ENCODE results near the gene TMEM51. TPM values are rescaled to one million over a fixed set of nuclear protein-coding genes. Genes with fewer than 3 reads are reported as not detected.
A peak's percentile ranks its signal among the peaks of the same experiment; 100 is the strongest.

Gene TMEM51
- total and polyA plus RNA-seq, 10 of the 15 experiments (the other 5 are each of a cell fraction or from before 2014, with no cell fraction given): 0.55 to 4.8 (median 3.1) TPM

DNA sequence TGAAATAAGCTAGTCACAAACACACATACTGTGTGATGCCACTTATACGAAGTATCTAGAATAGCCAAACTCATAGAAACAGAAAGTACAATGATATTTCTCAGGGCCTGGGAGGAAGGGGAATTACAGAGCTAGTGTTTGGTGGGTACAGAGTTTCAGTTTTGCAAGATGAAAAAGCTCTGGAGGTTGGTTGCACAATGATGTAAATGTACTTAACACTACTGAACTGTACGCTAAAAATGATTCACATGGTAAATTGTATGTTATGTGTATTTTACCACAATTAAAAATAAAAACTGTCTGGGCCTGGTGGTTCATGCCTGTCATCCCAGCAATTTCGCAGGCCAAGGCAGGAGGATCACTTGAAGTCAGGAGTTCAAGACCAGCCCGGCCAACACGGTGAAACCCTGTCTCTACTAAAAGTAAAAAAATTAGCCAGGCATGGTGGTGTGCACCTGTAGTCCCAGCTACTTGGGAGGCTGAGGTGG, 78.2 kb downstream of the TMEM51 start (continued):
- TF ChIP-seq, protein P1, sequence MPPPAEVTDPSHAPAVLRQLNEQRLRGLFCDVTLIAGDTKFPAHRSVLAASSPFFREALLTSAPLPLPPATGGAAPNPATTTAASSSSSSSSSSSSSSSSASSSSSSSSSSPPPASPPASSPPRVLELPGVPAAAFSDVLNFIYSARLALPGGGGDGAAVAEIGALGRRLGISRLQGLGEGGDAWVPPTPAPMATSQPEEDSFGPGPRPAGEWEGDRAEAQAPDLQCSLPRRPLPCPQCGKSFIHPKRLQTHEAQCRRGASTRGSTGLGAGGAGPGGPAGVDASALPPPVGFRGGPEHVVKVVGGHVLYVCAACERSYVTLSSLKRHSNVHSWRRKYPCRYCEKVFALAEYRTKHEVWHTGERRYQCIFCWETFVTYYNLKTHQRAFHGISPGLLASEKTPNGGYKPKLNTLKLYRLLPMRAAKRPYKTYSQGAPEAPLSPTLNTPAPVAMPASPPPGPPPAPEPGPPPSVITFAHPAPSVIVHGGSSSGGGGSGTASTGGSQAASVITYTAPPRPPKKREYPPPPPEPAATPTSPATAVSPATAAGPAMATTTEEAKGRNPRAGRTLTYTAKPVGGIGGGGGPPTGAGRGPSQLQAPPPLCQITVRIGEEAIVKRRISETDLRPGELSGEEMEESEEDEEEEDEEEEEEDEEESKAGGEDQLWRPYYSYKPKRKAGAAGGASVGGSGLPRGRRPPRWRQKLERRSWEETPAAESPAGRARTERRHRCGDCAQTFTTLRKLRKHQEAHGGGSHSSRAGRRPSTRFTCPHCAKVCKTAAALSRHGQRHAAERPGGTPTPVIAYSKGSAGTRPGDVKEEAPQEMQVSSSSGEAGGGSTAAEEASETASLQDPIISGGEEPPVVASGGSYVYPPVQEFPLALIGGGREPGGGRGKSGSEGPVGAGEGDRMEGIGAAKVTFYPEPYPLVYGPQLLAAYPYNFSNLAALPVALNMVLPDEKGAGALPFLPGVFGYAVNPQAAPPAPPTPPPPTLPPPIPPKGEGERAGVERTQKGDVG (CRISPR knock-in tag; IDR thresholded peaks at IDR 0.05): no peak
- TF ChIP-seq CREM (IDR thresholded peaks at IDR 0.05; ENCODE audit: low read depth) (peak; percentile 32; the same call in 1 of the 2 replicates), HDGF (IDR thresholded peaks at IDR 0.05) (no peak), SREBF1 (IDR thresholded peaks at IDR 0.05; ENCODE audit: low read length) (no peak), NFXL1 (IDR thresholded peaks at IDR 0.05; ENCODE audit: borderline replicate concordance) (no peak), EZH2 (IDR thresholded peaks at IDR 0.05; ENCODE audit: borderline replicate concordance, control insufficient read depth, low read depth, low read length) (no peak), SMARCA5 (IDR thresholded peaks at IDR 0.05) (peak; percentile 94), CHD2 (IDR thresholded peaks at IDR 0.05; ENCODE audit: borderline replicate concordance, low read depth, low read length) (no peak), FOXK2 (IDR thresholded peaks at IDR 0.05) (no peak), SMAD5 (IDR thresholded peaks at IDR 0.05; ENCODE audit: low read depth) (no peak), CBX3 (IDR thresholded peaks at IDR 0.05; ENCODE audit: borderline replicate concordance, low read depth) (no peak), ETV6 (conservative IDR thresholded peaks at IDR 0.05 in 1 of 2, IDR thresholded peaks at IDR 0.05 in 1 of 2; ENCODE audit: borderline replicate concordance in 1 of 2, low read depth in 1 of 2) (peak in 1 of 2 experiments; percentile 26; a peak in 1 of 4 replicates), ZSCAN29 (IDR thresholded peaks at IDR 0.05) (no peak), RAD51 (IDR thresholded peaks at IDR 0.05) (no peak), SUPT20H (IDR thresholded peaks at IDR 0.05; ENCODE audit: borderline replicate concordance, control insufficient read depth, low read depth, low read length) (no peak), POU2F2 (IDR thresholded peaks at IDR 0.05; ENCODE audit: borderline replicate concordance, low read depth, low read length) (no peak), JUND (IDR thresholded peaks at IDR 0.05; ENCODE audit: low read depth, low read length) (no peak), CEBPB (IDR thresholded peaks at IDR 0.05; ENCODE audit: borderline replicate concordance in 1 of 2, low read depth in 2 of 2, low read length in 2 of 2) (peak; percentile 44 to 93; a peak in 2 of 4 replicates), BACH1 (IDR thresholded peaks at IDR 0.05; ENCODE audit: borderline replicate concordance) (no peak), BHLHE40 (IDR thresholded peaks at IDR 0.05; ENCODE audit: borderline replicate concordance in 1 of 2, low read depth in 2 of 2, low read length in 1 of 2) (peak; percentile 7 to 33; a peak in 1 of 4 replicates), ZBED1 (IDR thresholded peaks at IDR 0.05; ENCODE audit: borderline replicate concordance) (peak; percentile 57; the same call in 1 of the 2 replicates), NFYB (IDR thresholded peaks at IDR 0.05; ENCODE audit: insufficient read depth, low read depth, low read length) (no peak)
- TF ChIP-seq, protein P2, sequence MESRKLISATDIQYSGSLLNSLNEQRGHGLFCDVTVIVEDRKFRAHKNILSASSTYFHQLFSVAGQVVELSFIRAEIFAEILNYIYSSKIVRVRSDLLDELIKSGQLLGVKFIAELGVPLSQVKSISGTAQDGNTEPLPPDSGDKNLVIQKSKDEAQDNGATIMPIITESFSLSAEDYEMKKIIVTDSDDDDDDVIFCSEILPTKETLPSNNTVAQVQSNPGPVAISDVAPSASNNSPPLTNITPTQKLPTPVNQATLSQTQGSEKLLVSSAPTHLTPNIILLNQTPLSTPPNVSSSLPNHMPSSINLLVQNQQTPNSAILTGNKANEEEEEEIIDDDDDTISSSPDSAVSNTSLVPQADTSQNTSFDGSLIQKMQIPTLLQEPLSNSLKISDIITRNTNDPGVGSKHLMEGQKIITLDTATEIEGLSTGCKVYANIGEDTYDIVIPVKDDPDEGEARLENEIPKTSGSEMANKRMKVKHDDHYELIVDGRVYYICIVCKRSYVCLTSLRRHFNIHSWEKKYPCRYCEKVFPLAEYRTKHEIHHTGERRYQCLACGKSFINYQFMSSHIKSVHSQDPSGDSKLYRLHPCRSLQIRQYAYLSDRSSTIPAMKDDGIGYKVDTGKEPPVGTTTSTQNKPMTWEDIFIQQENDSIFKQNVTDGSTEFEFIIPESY (IDR thresholded peaks at IDR 0.05): 0 out of 2 replicates have a peak, but pooled peaks have one; percentile 16
- TF ChIP-seq, protein P3, sequence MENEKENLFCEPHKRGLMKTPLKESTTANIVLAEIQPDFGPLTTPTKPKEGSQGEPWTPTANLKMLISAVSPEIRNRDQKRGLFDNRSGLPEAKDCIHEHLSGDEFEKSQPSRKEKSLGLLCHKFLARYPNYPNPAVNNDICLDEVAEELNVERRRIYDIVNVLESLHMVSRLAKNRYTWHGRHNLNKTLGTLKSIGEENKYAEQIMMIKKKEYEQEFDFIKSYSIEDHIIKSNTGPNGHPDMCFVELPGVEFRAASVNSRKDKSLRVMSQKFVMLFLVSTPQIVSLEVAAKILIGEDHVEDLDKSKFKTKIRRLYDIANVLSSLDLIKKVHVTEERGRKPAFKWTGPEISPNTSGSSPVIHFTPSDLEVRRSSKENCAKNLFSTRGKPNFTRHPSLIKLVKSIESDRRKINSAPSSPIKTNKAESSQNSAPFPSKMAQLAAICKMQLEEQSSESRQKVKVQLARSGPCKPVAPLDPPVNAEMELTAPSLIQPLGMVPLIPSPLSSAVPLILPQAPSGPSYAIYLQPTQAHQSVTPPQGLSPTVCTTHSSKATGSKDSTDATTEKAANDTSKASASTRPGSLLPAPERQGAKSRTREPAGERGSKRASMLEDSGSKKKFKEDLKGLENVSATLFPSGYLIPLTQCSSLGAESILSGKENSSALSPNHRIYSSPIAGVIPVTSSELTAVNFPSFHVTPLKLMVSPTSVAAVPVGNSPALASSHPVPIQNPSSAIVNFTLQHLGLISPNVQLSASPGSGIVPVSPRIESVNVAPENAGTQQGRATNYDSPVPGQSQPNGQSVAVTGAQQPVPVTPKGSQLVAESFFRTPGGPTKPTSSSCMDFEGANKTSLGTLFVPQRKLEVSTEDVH (IDR thresholded peaks at IDR 0.05; ENCODE audit: low read depth, partially characterized antibody): no peak

All from GM12878 (cell line).